GM19035 (cell line): ENCODE measurements around the gene KDM8.
A peak's percentile ranks its signal among the peaks of the same experiment; 100 is the strongest.
"Not testable (repeated sequence)": the region's sequence is repeated elsewhere in the genome, so short reads cannot be mapped to it uniquely, and the experiment has no call there.

Experiments
- ATAC-seq: cut with Tn5 transposase; IDR thresholded peaks from one replicate; pipeline ENCODE4 v1.9.1; 2021; ENCODE audit not compliant: unreplicated experiment

Gene KDM8

DNA sequence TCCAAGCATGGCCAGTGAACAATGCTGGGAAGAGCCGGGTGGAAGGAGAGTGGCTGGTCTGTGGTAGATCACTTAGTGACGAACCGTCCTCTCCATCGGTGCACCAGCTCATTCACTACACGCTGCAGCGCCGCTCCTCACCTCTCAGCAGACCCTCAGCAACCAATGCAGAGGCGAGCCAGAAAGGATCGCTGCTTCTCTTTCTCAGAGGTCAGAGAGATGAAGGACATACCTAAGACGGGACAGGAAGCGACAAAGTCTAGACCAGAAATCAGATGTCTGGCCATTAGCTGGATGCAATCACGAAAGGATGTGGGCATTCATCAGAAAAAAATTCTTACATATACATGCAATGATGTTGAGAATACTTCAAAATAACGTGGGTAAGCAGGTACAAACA, 38.3 kb downstream of the KDM8 start:
- ATAC-seq = no peak

DNA sequence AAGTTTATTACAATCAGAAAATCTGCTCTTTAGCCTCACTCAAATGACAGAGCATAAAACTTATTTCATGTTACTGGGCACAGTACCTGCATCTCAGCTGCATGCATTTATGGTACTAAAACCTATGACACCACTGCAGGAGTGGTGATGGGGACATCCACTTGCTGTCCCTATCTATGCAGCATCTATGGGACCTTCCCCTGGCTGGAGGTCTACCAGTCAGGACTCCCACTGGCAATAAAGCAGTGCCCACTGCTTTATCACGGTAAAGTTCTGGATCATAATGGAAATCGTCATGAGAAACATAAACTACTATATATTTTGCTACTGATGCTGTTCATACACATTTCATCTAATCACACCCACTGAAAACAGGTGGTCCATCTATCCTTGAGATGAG, 39.1 kb downstream of the KDM8 start:
- ATAC-seq = no peak

DNA sequence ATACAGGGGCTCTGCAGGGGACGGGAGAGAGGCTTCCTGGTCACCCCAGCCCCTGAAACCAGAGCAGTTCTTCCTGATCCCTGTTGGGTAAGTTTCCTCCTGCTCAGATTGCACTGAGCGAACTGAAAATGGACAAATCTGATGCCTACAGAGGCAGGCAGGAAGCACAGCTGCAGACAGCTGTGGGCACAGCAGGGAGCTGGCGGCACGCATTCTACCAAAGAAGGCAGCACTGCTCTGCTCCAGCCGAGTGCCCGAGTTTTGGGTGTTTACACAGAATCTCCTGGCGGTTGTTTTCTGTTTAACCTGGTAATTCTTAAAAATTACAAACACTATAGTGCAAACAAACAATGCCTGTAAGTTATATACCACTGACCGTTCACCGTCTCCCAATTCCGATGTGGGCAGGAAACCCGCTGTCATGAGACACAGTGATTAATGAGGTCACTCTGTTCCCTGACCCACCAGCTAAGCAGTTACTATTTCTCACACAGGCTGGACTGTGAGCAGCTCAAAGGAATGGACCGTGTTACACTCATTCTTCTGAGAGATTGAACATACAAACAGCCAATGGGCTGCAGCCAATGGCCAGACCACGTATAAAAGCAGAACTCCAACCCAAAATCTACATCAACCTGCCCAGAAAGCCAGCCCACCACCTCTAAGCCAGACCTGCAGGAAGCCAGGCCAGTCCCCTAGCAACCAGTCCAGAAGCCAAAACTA, 39.7 kb downstream of the KDM8 start:
- no peak for ATAC-seq

DNA sequence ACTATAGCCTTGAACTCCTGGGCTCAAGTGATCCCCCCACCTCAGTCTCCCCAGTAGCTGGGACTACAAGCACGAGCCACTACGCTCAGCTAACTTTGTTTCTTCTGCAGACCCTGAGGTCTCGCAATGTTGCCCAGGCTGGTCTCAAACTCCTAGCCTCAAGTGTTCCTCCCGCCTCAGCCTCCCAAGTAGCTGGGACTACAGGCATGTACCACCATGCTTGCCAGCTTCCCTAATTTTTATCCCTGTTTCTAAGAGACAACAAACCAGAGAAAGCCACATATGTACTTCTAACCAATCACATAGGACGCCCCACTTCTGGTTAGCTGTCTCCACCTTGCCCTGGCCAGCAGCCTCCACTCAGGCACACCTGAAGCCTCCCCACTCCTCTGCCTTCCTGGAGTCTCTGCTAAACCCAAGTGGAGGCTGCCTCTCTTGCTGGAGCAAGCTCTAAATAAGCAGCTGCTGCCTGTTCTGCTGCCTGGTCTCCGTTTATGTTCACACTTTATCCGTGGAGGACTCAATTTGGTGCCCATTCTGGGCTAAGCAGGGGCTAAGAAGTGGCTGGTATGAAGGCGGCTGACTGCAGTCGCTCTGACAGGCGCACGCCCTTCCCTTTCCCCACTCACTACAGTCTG, 40.5 kb downstream of the KDM8 start:
- ATAC-seq = no peak

DNA sequence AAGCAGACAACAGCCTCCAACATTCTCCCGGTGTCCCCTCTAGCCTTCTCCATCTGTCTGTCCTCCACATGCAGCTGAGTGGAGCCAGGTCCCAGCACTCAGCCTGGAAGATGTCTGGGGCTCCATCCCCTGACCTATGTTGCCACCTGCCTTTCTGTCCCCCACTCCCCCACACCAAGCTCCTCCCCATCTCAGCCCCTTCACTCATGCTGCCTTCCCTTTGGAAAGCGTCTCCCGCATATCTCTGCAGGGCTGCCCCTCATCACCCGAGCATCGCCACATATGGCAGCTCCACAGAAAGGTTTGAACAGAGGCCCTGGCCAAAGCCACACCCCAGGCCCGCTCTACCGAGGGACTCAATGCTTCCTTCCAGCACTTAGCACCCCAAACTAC, 41.0 kb downstream of the KDM8 start:
- ATAC-seq = no peak

DNA sequence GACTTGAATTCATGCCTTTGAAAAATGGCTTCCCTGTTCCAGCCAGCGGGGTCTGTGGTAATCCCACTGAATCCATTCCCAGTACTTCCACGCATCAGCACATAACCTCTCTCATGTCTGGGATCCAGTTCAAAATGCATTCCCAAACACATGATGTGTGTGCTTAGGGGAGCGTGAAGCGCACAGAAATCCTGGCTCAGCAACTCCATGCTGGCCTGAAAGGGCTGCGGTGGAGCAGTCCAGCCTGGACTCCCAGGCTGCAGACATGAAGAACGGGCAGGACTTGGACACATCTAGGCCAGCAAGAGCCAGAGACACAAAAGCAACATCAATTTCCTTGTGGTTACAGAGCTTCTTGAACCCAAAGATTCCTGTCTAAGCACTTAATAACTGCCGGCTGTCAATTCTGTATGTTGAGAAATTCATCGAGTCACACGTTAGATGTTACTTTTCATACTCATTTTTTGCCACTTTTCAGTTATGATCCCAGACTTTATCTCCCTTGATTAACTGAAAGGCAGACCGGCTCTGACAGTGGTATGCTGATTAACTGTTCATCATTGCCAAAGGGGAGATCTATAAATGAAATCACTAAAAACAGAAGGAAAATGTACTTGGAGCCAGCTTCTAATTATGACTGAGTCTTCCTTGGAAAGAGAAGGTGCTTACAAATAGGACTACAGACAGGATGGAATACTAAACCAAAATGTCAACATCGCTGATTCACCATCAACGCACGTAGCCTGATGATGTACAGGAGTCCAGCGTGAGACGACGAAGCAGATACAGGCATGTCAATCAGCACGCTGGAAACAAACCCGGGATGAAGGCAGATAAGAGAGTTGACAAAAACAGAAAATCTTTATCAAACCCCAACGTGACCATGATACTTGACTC, 42.2 kb downstream of the KDM8 start:
- no peak for ATAC-seq

DNA sequence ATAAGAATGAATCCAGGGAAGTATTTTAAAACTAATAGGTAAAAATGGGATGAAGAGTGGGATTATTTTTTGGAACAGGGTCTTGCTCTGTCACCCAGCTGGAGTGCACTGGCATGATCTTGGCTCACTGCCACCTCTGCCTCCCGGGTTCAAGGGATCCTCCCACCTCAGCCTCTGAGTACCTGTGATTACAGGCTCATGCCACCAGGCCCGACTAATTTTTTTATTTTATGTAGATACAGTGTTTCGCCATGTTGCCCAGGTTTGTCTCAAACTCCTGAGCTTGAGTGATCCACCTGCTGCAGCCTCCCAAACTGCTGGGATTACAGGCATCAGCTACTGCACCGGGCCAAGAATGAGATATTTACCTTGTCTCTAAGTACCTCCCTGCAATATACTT, 43.1 kb downstream of the KDM8 start:
- no peak for ATAC-seq

DNA sequence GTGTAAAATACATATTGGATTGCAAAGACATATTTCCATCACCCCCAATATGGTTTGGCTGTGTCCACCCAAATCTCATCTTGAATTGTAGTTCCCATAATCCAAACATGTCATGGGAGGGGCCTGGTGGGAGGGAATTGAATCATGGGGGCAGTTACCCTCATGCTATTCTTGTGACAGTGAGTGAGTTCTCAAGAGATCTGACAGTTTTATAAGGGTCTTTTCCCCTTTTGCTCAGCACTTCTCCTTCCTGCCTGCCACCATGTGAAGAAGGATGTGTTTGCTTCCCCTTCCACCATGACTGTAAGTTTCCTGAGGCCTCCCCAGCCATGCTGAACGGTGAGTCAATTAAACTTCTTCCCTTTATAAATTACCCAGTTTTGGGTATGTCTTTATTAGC, 43.8 kb downstream of the KDM8 start:
- ATAC-seq = not testable (repeated sequence)

DNA sequence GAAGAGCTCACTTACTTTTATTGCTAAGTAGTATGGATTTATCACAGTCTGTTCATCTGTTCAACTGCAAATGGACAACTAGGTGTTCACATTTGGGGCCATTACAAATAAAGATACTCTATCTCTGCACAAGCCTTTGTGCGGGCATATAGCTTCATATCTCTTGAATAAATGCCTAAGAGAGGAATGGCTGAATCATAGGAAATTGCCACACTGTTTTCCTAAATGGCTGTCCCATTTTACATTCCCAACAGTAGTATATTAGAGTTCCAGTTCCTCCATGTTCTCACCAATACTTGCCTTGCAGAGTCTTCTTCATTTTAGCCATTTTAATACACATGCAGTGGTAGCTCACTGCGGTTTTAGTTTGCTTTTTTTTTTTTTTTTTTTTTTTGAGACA, 44.7 kb downstream of the KDM8 start:
- ATAC-seq = no peak

DNA sequence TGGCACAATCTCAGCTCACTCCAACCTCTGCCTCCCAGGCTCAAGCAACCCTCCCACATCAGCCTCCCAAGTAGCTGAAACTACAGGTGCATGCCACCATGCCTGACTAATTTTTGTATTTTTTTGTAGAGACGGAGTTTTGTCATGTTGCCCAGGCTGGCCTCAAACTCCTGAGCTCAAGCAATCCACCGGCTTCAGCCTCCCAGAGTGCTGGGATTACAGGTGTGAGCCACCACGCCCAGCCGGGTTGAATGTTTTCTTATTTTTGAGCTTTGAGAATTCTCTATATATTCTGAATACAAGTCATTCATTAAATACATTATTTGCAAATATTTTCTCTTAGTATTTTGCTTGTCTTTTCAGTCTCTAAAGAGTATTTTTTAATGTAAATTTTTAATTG, 45.6 kb downstream of the KDM8 start:
- ATAC-seq = not testable (repeated sequence)

DNA sequence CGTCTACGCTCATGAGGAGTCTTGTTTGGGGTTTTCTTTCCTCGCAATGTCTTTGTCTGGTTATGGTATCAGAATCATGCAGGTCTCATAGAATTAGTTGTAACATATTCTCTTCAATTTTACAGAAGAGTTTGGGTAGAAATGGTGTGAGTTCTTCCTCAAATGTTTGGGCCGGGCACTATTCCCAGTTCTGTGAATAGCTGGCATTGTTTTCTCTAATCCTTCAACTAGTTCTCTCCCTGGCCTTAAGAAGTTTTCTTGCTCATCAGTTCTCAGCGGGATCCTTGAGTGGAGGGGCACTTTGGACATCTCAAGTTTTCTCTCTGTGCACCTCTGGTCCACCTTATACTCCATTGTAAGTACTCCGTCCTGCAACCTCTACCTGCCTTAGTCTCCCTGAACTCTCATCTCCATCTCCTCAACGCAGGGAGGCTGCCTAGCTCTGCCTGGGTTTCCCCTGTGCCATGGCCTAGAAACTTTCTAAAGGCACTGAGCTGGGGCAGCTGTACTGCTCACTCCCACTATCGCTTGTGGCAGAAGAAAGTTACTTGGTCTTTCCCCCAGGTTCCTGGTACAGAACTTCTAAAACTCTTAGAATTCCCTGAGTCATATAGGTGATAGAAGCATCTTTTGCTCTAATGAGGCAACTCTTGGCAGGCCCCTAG, 48.3 kb downstream of the KDM8 start:
- no peak for ATAC-seq

DNA sequence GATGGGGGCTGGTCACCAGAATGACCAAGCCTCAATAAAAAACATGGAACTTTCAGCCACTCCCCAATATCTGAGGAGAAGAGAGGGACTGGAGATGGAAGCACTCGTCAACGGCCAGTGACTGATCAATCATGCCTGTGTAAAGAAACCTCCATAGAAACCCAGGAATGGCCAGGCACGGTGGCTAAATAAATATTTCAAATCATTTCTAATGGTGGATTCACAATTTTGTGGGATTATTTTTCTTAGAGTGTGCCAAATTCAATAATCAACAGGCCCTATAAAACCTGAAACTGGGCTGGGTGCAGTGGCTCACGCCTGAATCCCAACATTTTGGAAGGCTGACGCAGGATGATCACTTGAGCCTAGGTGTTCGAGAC, 48.9 kb downstream of the KDM8 start:
- no peak for ATAC-seq

DNA sequence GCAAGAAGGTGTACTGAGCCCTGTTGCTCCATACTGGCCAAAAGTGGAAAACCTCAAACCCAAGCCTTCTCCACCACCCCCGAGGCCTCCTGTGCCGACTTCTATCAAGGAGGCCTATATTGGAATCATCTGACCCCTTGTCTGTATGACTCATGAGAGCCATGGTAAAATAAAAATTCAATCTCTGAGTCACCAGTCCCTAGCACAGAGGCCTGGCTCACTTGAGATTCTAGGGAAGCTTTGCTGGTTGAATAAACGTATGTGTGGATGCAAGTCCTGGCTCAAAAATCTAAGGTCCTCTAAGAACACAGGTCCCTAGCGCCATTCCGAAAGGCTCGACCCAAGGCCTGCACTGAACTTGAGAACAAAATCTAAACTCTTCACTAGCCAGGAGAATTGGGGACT, 50.2 kb downstream of the KDM8 start:
- ATAC-seq = no peak

DNA sequence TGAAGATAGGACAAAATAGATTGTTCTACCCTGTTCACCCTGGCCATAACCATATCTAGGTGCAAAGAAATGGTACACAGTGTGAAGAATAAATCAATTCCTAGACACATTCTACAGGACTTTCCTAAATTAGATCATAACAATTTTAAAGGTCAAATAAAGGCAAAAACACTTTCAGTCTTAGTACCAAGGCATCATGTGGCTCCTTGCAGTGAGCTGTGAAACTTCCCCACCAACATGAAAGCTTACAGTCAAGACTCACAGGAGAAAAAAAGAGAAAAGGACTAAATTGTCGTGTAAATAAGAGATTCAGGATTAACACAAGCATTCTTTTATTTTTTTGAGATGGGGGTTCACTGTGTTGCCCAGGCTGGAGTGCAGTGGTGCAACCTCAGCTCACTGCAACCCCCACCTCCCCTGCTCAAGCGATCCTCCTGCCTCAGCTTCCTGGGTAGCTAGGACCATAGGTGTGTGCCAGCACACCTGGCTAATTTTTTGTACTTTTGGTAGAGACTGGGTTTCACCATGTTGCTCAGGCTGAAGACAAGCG, 51.0 kb downstream of the KDM8 start:
- ATAC-seq = peak; percentile 77

DNA sequence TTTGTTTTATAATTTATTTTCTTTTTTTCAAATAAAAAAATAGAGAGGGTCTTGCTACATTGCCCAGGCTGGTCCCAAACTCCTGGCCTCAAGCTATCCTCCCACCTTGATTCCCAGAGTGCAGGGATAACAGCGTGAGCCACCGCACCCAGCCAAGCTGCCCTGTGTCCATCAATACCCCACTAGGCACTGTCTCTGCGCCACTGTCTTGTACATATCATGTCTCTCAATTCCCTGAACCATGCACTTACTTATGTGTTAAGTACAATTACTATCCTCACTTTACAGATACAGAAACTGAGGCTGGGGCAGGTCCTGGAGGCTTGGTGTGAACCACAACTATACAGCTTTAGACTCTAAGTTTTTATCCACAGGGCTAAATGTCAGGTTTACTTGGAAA, 53.5 kb downstream of the KDM8 start:
- ATAC-seq = no peak

DNA sequence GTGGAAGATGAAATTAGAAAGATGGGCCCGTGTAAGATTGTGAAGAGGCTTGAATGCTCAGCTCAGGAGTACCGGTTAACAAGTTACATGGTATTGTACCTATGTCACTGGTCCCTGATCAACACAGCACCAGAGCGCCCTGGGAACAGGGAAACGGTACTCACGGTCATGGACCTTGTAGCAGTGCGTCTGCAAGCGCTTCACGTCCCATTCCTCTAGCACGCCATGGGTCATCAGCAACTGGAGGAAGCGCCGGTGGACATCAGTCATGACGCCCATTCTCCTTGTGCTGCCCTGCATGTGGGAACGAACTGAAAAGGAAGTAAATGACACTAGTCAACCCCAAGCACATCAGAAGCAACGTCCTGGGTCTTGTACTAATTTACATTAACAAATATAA, 53.9 kb downstream of the KDM8 start:
- no peak for ATAC-seq

DNA sequence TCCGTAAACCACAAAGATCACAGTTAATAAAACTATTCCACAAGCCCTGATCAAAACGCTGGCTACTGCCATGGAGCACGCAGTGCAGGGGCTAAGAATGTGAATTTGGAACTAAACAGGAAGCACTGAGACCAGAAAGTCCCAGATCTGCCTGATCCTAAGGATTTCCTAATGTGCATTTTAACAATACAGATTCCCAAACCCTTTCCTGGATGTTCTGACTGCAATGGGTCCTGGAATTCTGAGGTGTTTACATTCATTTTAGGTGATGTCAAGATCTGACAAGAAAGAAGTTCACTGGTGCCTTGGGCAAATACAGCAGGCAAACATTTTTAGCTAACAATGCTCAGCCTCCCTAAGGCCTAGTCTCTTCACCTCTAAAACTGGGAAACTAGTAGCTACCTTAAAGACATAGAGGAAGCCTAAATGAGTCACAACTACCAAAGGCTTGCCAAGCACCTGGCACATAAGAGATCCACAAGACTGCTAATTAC, 55.0 kb downstream of the KDM8 start:
- ATAC-seq = no peak

DNA sequence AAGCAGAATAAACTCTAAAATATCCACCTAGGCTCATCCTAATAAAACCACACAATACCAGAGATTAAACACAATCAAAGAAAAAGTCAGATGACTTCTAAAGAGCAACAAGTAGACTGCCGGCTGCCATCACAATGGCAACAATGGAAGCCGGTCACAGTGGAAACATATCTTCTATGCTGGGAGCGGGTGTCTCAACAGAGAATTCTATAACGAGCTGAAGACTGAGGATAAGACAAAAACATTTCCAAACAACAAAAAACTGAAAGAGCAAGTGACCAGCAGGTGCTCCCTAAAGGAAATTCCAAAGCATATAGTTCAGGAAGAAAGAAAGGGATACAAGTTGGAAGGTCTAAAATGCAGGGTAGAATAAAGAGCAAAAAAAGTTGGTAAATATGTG, 56.4 kb downstream of the KDM8 start:
- ATAC-seq = no peak

DNA sequence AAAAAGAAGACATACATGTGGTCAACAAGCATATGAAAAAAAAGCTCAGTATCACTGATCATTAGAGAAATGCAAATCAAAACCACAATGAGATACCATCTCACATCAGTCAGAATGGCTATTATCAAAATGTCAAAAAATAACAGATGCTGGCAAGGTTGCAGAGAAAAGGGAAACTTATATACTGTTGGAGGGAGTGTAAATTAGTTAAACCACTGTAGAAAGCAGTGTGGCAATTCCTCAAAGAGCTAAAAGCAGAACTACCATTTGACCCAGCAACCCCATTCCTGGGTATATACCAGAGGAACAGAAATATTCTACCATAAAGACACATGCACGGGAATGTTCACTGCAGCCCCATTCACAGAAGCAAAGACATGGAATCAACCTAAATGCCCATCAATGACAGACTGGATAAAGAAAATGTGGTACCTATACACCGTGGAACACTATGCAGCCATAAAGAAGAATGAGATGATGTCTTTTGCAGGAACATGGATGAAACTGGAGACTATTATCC, 59.6 kb downstream of the KDM8 start:
- not testable (repeated sequence) for ATAC-seq

DNA sequence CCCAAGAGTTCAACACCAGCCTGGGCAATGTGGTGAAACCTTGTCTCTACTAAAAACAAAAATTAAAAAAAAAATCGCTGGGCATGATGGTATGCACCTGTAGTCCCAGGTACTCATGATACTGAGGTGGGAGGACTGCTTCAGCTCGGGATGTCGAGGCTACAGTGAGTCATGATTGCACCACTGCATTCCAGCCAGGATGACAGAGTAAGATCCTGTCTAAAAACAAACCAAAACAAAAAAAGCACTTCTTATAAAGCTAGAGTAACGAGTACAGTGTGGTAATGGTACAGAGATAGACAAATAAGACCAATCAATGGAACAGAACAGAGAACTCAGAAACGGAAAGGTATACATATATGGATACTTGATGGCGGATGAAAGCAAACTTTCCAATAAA, 60.8 kb downstream of the KDM8 start:
- no peak for ATAC-seq

DNA sequence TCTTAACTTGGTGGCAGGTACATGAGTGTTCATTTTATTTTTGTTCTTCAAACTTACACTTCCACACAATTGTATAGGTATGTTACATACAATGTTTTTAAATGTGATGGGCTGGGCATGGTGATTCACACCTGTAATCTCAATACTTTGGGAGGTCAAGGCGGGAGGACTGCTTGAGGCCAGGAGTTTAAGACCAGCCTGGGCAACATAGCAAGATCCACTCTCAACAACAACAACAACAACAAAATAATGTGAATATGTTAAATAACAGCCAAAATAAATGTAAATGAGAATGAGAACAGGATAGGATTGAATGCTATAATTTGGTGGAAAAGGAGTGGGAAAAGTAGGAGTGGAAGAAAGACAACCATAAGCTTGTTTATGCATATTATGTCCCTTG, 62.7 kb downstream of the KDM8 start:
- ATAC-seq = no peak
